ENCODE results near the gene NBPF1.
"Not testable (repeated sequence)": the region's sequence is repeated elsewhere in the genome, so short reads cannot be mapped to it uniquely, and the experiment has no call there.

Gene NBPF1

DNA sequence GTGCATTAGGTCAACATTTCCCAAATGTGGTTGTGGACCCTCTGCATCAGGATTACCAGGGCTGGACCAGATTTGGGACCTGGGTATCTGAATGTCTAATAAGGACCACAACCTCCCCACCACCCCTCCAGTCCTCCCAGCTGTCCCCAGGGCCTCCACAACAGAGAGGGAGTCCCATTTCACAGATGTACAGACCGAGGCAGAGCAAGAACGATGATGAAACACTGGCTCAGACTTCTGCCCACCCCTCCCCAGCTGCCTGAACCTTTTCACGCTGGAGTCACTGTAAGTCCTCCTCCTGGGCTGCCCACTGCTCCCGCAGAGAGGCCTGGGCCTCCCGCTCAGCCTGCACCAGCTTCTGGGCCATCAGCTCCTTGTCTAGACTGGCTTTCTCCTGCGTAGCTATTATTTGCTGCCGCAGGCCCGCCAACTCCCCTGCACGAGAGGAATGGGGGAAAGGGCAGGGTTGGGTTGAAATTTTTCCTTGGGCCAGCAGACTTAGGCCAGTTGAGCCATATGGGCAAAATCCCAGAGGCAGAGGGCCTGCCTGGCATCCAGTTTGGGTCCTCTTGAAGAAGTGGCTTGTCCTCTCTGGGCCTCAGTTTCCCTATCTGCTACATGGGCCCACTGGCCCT is 8.4 kb upstream of the NBPF1 start:
- not testable (repeated sequence) for DNase-seq (ENCODE audit: low spot score)

DNA sequence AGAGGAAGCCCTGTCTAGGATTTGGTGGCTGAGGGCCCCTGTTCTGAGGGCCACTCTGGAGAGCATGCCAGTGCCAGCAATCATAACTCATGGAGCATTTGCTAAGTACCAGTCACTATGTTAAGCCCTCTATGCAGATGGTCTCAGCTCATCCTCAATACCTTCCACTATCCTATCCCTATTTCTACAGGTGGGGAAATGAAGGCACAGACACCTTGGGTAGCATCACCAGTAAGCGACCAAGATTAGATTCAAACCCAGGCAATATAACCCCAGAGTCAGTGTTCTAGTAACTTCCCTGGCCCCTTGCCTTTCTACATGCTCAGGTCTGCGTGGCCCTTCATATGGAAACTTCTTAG is 7.9 kb upstream of the NBPF1 start:
- DNase-seq (ENCODE audit: low spot score): no peak

DNA sequence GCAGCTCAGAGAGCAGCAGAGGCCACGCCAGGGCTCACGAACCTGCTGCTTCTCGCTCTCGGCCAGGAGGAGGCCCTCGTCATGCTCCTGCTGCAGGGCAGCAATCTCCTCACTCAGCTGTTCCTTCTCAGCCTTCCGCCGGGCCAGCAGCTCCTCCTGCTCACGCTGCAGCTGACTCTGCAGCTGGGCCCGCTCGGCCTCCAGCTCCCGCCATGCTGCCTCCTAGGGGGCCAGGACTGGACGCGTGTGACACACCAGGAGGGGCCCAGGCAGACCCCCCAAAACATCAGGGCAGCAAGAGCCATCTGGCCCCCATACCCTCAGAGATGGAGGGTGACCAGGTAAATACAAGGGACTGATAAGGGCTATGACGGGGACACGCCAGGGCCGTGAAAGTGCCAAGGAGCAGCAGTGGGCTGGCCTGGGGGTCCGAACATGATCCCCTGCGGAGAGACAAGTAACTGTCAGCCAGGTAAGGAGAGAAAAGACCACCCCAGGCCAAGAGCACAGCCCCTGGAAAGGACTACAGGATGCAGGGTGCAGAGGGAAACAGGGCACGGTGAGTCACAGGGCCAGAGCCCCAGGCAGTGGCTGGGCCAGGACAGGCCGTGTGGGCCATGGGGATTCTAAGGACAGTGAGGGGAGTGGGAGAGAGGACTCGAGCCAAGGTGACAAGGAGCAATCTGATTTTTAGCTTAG is 6.6 kb upstream of the NBPF1 start:
- not testable (repeated sequence) for DNase-seq (ENCODE audit: low spot score)

DNA sequence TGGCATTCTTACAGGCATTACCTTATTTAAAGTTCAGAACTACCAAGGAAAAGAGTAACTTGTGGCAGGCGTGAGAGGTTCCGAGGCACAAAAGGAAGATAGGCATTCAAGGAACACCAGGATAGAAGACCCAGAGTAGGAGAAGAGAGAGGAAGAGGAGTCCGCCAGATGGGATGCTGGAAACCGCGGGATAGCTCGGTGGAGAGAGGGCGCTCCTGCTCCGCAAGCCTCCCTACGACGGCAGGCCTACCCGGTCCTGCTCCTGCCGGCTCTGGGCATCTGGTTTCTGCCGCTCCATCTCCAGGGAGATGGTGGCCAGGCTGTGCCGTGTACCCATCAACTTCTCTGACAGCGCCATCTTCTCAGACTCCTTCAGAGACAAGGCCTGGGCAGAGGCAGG is 5.4 kb upstream of the NBPF1 start:
- DNase-seq (ENCODE audit: low spot score): no peak

DNA sequence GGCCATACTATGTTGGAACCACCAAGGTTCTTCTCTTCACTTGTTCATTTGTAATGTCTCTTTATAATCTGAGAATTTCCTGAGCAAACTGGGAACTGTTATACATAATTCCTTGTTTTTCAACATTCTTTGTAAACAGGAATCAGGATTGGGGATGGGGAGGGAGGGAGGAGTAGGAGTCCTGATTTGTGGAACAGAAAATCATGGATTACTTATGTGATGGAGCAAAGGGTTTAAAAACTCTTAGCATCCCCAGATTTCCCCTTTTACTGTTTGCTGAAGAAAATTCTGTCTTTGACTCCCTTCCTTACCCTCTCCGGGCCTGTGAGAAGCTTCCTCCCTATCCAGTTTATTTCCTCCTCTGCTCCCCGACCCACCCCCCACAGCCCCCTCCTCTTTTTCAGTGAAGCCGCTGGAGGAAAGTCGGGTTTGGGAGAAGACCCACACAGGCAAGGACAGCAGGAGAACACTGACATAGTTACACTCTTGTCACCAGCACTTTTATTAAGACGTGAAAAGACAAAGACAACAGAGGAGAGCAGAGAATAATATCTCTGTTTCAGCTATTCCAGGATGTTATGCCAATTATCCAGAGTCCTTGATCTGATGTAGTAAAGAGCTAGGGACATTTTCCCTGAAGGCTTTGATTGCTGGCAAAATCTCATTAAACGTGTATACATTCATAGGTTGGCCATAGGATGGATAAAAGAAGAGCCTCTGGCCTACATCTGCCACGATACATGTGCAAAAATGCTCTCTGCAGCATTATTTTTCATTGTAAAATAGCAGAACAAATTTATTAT is 4.6 kb upstream of the NBPF1 start:
- DNase-seq (ENCODE audit: low spot score): no peak

DNA sequence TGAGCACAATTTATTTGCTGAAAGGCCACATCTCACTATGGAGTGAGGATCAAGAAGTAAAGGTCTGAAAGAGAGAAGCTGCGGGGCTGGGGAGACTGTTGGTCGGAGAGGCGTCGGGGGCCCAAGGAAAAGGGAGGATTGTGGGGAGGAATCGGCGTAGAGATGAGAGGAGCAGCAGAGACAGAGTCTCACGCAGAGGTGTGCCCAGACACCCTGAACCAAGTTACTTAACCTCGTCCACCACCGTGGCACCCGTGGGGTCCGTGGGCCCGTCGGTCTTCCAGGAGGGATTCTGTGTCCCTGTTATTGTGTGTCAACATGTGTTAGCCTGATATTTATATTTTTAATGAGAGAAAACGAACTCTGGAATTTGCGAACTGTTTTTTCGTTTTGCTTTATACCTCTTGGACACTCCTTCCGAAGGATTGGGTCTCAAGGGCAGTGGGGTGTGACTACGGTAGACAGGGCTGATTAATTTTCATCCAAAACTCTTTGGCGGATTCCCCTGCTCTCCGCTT is 3.8 kb upstream of the NBPF1 start:
- no peak for DNase-seq (ENCODE audit: low spot score)

DNA sequence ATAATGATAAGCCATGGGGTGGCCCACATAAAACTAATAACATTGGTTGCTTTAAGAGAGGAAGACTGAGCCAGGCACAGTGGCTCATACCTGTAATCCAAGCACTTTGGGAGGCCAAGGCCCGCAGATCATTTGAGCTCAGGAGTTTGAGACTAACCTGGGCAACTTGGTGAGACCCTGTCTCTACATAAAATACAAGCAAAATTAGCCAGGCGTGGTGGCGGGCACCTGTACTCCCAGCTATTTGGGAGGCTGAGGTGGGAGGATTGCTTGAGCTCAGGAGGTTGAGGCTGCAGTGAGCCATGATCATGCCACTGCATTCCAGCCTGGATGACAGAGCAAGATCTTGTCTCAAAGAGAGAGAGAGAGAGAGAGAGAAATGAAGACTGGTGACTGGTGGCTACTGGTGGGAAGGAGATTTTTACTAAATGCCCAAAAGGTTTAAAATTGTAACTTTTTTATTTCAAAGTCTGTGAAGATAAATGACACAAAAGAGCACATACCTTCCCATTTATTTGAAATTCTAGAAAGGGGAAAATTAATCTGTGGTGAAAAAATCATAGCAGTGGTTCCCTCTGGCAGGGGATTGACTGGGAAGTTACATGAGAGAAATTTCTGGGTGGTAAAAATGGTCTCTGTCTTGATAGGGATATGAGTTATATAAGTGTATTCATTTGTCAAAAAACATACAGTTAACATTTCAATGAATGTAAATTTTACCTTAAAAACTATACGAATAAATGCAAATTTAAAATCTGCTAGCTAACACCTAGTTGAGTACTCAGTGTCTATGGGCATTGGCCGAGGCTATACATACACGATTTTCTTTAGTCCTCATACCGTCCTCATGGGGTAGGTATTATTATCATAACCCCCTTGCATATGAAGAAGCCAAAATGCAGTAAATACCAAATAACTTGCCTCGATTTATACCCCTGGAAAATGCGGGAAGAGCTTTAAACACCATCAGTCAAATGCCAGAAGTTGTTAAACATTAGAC is 2.2 kb upstream of the NBPF1 start:
- DNase-seq (ENCODE audit: low spot score): no peak

DNA sequence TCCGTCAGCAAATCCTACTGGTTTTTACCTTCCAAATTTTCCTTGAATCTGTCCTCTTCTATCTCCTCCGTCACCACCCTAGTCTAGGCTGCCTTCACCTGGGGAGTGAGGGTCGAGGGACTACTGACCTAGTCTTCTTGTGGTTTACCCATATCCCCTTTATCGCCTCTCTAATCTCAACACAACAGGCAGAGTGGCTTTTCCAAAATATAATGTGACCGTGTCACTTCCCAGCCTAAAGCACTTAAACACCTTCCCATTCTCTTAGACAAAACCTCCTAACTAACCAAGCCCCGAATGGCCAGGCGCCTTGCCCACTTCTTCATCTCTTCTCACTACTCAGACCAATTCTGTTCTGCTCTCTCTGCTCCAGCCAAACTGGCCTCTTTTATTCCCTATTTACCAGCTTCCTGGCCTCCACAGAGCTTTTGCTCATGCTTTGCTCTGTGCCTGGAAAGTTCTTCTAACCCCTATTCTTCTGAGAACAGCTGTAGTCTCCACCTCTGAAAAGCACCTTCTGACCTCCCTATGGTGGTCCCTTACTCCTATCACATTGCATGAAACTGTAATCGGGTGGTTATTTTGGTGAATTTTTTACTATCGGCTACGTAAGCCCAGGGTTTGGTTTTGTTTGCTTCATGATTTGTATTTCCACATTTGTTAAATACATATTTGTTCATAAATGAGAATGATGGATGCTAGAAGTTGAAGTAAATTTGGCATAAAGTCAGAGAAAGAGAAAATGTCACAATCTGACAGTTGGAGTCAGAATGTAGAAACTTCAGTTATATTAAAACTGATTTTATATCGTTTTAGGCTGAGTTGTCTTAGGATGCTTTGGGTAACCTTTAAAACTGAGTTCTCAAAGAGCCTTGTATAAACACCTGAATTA is 1.2 kb upstream of the NBPF1 start:
- no peak for DNase-seq (ENCODE audit: low spot score)

DNA sequence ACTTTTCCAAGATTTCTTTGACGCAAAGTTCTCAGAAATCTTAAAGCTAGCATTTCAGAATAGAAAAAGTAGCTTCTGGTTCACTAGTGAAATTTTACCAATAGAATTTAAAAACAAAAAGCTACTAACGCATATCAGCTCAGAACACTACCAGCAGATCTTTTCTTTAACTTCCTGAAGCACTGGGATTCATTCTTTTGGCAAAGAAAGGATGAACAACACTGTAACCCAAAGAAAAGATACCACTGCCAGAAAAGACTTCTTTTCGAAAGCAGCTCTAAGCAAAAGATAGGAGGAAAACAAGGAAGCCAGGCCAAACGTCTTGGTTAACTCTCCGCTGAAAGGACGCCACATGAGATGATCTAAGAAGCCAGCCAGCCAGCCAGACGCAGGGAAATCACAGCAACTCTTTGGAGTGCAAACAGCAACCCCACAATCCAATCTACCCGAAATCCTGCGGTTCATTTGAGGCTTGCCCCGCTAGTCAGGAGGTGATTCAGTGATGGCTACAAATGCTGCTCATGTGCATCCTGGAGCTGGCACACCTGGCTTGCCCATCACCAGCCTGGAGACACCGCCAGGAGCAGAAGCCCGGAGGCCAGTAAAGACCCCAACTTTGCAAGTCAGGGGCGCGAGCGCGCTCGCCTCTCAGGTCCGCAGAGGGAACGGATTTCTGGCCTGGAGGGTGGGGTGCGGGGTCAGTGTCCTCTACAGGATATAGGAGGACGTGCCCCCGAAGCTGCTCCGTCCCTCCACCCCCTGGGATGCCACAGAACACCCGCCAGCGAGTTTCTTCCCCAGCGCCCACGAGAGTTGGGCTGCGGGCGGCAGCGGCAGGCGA is 812 bp downstream of the NBPF1 start:
- DNase-seq (ENCODE audit: low spot score): no peak

DNA sequence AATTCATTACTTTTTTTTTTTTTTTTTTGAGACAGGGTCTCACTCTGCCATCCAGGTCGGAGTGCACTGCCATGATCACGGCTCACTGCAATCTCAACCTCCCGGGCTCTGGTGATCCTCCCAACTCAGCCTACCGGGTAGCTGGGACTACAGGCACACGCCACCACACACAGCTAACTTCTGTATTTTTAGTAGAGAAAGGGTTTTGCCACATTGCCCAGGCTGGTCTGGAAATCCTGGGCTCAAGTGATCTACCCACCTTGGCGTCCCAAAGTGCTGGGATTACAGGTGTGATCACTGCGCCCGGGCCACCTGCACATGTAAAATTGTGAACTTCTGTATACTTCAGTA is 1.4 kb downstream of the NBPF1 start:
- not testable (repeated sequence) for DNase-seq (ENCODE audit: low spot score)

DNA sequence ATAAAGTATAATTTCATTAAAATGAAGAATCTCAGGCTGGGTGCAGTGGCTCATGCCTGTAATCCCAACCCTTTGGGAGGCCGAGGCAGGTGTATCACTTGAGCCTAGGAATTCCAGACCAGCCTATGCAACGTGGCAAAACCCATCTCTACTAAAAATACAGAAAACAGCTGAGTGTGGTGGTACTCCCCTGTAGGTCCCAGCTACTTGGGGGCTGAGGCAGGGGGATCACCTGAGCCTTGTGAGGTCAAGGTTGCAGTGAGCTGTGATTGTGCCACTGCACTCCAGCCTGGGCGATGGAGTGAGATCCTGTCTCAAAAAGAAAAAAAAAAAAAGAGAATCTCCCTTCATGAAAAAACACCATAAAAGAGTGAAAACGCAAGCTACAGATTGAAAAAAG is 2.2 kb downstream of the NBPF1 start:
- not testable (repeated sequence) for DNase-seq (ENCODE audit: low spot score)

DNA sequence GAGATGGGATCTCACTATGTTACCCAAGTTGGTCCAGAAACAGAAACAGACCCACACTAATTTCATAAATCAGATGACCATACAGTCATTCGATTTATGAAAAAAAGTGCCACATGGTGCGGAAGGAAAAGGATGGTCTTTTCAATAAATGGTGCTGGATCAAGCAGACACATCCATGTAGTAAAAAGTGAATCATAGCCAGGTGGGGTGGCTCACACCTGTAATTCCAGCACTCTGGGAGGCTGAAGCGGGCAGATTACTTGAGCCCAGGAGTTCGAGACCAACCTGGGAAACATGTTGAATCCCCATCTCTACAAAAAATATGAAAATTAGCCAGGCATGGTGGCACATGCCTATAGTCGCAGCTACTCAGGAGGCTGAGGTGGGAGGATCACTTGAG is 2.8 kb downstream of the NBPF1 start:
- not testable (repeated sequence) for DNase-seq (ENCODE audit: low spot score)

DNA sequence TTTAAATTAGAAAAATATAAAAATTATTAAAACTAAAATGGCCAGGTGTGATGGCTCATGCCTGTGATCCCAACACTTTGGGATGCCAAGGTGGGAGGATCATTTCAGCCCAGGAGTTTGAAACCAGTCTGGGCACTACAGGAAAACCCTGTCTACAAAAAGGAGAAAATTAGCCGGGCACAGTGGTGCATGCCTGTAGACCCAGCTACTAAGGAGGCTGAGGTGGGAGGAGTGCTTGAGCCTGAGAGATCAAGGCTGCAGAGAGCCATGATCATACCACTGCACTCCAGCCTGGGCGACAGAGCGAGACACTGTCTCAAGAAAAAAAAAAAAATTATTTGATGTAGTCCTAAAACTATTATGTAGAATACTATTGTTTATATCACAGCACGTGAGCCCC is 3.6 kb downstream of the NBPF1 start:
- not testable (repeated sequence) for DNase-seq (ENCODE audit: low spot score)

DNA sequence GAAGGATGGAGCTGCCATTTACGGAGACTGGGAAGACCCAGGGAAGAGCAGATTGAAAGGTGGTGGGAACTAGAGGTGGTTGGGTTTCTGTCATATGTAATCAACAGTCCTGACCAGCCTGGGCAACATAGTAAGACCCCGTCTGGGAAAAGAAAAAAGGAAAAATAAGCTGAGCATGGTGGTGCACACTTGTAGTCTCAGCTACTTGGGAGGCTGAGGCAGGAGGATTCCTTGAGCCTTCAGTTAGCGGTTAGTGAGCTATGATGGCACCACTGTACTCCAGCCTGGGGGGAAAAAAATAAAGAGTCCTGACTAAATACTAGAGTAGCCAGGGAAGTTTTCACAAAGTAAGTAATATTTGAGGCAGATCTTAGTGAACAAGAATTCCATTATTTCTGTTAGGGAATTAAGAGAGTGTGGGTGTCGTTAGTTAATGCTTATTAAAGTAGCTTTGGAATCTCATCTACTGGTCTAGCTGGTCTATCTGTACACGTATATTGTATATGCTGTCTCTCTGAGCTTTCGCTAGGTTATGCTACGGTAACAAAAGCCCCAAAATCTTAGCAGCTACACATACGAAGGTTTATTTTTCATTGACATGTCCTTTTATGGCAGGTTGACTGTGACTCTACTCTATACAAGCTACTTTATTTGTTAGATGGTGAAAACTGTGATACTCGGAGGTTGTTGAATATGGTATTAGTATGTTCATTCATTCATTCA is 4.4 kb downstream of the NBPF1 start:
- peak; percentile 45 for DNase-seq (ENCODE audit: low spot score)

DNA sequence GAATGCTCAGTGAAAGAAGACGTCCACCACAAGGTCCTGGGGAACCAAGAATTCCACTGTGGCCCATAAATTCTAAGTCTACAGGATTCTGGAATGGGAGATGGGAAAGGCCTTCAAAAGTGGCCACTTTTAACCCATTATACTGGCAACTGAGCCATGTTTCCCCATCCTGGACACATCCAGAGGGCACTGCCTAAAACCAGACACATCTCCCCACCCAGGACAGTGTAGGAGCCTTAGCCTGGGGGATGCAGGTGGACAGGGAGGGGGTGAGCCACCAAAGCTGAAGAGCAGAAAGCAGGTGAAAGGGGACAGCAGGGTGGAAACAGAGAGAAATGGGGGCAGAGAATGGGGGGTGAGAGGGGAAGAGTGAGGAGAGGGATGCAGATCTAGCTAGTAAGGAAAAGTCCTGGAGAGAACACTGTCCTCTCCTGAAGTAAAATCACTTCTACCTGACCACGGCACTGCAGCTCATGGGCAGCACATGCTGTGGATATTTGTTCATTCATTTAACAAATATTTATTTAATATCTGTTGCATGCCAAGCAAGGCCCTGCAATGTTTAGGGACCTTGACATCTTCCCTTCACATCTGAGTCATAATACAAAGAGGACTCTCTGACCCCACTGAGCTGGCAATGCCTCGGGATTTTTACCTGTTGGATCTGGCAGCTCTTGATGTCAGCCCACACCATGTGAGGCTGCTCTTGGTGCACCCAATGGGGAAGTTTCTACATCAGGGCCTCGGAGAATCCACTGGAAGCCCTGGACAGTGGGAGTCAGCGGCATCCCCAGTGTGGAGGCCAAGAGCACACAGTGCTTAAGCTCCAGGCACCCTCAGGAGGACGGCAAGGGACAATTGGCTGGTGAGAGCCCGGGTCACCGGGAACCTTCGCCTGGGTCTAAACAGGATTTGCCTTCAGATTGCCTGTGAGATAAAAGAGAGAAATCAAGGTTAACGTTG is 5.2 kb downstream of the NBPF1 start:
- DNase-seq (ENCODE audit: low spot score): peak; percentile 53

DNA sequence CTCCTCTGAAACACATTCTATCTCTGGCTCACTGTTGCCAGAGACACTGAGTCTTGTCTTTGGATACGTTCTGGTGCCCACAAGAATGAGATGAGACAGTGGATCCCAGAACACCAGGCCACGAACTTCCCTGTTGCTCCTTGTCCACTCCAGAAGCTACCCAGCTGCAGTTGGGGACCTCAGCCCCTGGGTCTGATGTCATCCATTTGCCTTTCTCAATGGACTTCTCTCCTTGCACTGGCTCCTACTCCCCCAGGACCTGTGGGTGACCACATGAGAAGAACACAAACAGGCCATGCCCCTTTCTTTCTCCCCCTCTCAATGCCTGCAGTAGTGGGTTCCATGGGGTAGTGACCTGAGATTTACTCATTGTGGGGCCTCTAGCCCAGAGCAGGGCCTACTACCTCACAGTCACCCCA is 5.9 kb downstream of the NBPF1 start:
- peak; percentile 66 for DNase-seq (ENCODE audit: low spot score)

DNA sequence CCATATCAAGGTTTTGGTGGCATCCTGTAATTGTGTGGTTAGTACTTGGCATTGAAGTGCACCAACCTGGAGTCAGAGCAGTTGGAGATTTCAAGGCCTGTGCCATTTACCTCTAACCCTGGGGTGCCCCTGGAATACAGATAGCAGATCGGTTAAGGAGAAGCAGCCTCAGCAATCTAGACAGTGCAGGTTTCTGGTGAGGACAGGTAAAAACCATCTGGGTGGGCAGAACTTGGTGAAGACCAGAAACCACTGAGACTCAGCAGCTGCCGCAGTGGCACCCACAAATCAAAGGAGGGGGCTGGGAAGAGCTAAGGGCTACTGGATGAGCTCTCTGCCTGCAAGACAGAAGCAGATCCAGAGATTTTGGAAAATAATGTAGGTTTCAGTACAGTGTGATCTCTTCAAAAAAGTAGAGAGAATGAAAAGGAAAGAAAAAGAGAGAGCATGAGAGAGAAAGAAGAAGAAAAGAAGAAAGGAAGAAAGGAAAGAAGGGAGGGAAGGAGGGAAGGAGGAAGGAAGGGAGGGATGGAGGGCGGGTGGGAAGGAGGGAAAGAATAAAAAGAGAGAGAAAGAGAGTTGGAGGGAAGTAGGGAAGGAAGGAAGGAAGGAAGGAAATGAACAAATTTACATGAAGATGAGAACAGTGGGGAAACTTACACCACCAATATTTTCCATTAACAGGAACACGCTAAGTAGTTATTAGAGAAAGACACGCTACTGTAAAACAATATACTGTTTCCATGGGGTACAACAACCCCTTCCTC is 6.5 kb downstream of the NBPF1 start:
- not testable (repeated sequence) for DNase-seq (ENCODE audit: low spot score)
